OCI-LY7 (cell line): ENCODE measurements around the gene RANBP9. TPM values are rescaled to one million over a fixed set of nuclear protein-coding genes. Genes with fewer than 3 reads are reported as not detected.

Source experiments
- BruUV-seq: library from RNA; stranded (reverse); fragments of 400-500 nt; replicated peaks from 2 replicates; lab custom pipeline; 2021; lab: Mats Ljungman, UMichigan
- CTCF ChIA-PET: fragments of 300-600 bp; sonication (Branson Sonifier 250); formaldehyde crosslinking; loops from one replicate; lab custom pipeline; 2022; ENCODE audit warnings: antibody characterized with exemption; ENCODE audit not compliant: unreplicated experiment; lab: Charles Lee
- POLR2A ChIA-PET: fragments of 300-600 bp; sonication (Branson Sonifier 250); formaldehyde crosslinking; loops from one replicate; lab custom pipeline; 2022; ENCODE audit warnings: antibody characterized with exemption; lab: Charles Lee
- DNase-seq: peaks from one replicate; pipeline ENCODE4 v3.0.0-alpha.2; 2015; ENCODE audit warnings: low spot score
- H2AFZ ChIP-seq: fragments of 200-600 bp; sonication (generic), shearing (Covaris generic); 2 replicates; pipeline ENCODE4 v1.6.1; 2014; ENCODE audit warnings: mild to moderate bottlenecking, antibody characterized with exemption, low read length, moderate library complexity
- H3K27ac ChIP-seq: fragments of 200-600 bp; sonication (generic); 2 replicates; pipeline ENCODE4 v1.5.1; 2014; ENCODE audit warnings: mixed run types, low read depth, mild to moderate bottlenecking, moderate library complexity, low read length, inconsistent platforms; ENCODE audit not compliant: poor library complexity, severe bottlenecking
- H3K36me3 ChIP-seq: fragments of 200-600 bp; sonication (generic); 2 replicates; pipeline ENCODE4 v1.6.1; 2014; ENCODE audit warnings: mild to moderate bottlenecking, antibody characterized with exemption, low read length, moderate library complexity, mixed read lengths; ENCODE audit not compliant: insufficient read depth
- H3K4me1 ChIP-seq: fragments of 200-600 bp; sonication (generic); 2 replicates; pipeline ENCODE4 v1.5.1; 2014; ENCODE audit warnings: mild to moderate bottlenecking, low read length; ENCODE audit not compliant: insufficient read depth, poor library complexity, severe bottlenecking
- H3K4me2 ChIP-seq: fragments of 200-600 bp; sonication (generic); 2 replicates; pipeline ENCODE4 v1.6.1; 2014; ENCODE audit warnings: mild to moderate bottlenecking, low read length
- H3K4me3 ChIP-seq: fragments of 200-600 bp; sonication (generic); 2 replicates; pipeline ENCODE4 v1.5.1; 2014; ENCODE audit warnings: mild to moderate bottlenecking, low read depth, low read length; ENCODE audit not compliant: poor library complexity, severe bottlenecking
- H3K79me2 ChIP-seq: fragments of 200-600 bp; sonication (generic); 2 replicates; pipeline ENCODE4 v1.6.1; 2016; ENCODE audit warnings: low read depth, mild to moderate bottlenecking, low read length, moderate library complexity, mixed read lengths; ENCODE audit not compliant: insufficient read depth
- H3K9me2 ChIP-seq: fragments of 200-600 bp; sonication (generic); 2 replicates; pipeline ENCODE4 v1.6.1; 2016; ENCODE audit warnings: mild to moderate bottlenecking, low read length, mixed read lengths; ENCODE audit not compliant: insufficient read depth
- H3K9me3 ChIP-seq: fragments of 200-600 bp; sonication (generic); 2 replicates; pipeline ENCODE4 v1.6.1; 2014; ENCODE audit warnings: mild to moderate bottlenecking, mixed run types, low read length, mixed read lengths
- H4K20me1 ChIP-seq: fragments of 200-600 bp; sonication (generic); 2 replicates; pipeline ENCODE4 v1.6.1; 2014; ENCODE audit warnings: mild to moderate bottlenecking, antibody characterized with exemption, low read length, moderate library complexity, mixed read lengths; ENCODE audit not compliant: insufficient read depth
- CTCF ChIP-seq: fragments of 200-600 bp; sonication (generic); conservative IDR thresholded peaks from 2 replicates; pipeline ENCODE4 v1.5.1; 2014; ENCODE audit warnings: mild to moderate bottlenecking, antibody characterized with exemption, low read length, moderate library complexity, mixed read lengths
- EZH2phosphoT487 ChIP-seq: fragments of 200-600 bp; sonication (generic); IDR thresholded peaks from 2 replicates; pipeline ENCODE4 v1.6.1; 2018; ENCODE audit warnings: low read depth, borderline replicate concordance, mild to moderate bottlenecking, mixed run types, antibody characterized with exemption, low read length, moderate library complexity, mixed read lengths
- intact Hi-C: fragments of 100-400 bp; cut with micrococcal nuclease; formaldehyde crosslinking; loops from one replicate; pipeline ENCODE4 v1.10.0; 2022; ENCODE audit not compliant: unreplicated experiment
- total RNA-seq, 2 experiments: library from RNA; depleted of rRNA in 1 of 2; stranded (reverse); fragments of >200 nt in 1 of 2; shearing (Covaris generic) in 1 of 2; gene quantifications; 2 replicates each; pipeline ENCODE4 v1.2.3, GENCODE V29; 2014 to 2022

The RANBP9 gene
- total RNA-seq, 2 experiments from 2014 or later: 20.5 to 35.0 TPM

GRCh38 chr6:13676551-13677156 is 35.0 kb downstream of the RANBP9 start:
- no peak overlapping the region for H3K4me2 ChIP-seq
- peaks cover 30% of the 10 kb centered on the region for H3K36me3 ChIP-seq
- no peaks in the 10 kb centered on the region for H3K9me2 ChIP-seq
- H2AFZ ChIP-seq: no peak overlapping the region
- POLR2A ChIA-PET: interaction anchor here (0.7 to 1.4 kb wide), 3 partner anchors 32 to 618 kb away, joined by 3 to 5 read pairs (median 3); no protein-coding TSS in a partner anchor
- peaks cover 6% of the 10 kb centered on the region for H3K4me1 ChIP-seq
- intact Hi-C loops: no loop called here
- no peak overlapping the region for H3K27ac ChIP-seq
- TF ChIP-seq EZH2phosphoT487 (no peak), CTCF (no peak)
- CTCF ChIA-PET: no interaction called here
- DNase-seq: no peak
- no TSS peak for BruUV-seq
- H4K20me1 ChIP-seq: no peaks in the 10 kb centered on the region; the same call in 1 of the 2 replicates
- peaks cover 93% of the 10 kb centered on the region for H3K79me2 ChIP-seq
- peaks cover 16% of the 10 kb centered on the region; the same call in 1 of the 2 replicates for H3K9me3 ChIP-seq
- no peak overlapping the region for H3K4me3 ChIP-seq

DNA sequence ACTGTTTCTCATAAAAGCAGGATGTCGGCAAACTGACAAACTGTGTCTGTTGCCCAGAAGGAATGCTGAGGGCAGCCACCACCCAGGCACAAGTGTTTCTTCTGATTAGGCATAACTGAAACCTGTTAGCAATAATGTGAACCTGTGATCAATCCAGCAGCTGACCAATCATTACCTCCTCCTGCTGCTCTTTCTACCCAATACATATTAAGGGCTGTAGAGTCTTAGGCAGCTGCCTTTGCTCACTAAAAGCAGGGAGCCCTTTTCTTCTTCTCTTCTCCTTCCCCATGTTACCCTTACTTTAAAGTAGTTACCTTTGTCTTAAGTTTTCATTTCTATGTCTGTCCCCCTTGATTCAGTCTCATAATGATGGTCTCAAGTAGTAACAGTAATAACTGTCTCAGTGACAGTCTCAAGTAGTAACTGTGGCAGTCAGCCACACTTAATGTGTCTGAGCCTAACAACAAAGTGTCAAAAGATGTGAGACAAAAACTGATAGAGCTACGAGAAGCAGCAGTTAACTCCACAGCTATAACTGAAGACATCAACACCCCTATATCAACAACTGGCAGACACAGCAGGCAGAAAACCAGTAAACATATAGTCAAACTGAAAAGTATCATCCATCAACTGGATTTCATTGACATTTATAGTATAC is 37.0 kb downstream of the RANBP9 start:
- intact Hi-C loops: no loop called here
- Histone ChIP-seq H3K9me3 (peaks cover 15% of the 10 kb centered on the region; the same call in 1 of the 2 replicates), H3K4me2 (no peak overlapping the region), H2AFZ (no peak overlapping the region), H3K27ac (no peak overlapping the region), H3K4me3 (no peak overlapping the region), H3K9me2 (no peaks in the 10 kb centered on the region), H3K79me2 (peaks cover 91% of the 10 kb centered on the region), H3K36me3 (peaks cover 22% of the 10 kb centered on the region), H3K4me1 (no peaks in the 10 kb centered on the region), H4K20me1 (no peaks in the 10 kb centered on the region; the same call in 1 of the 2 replicates)
- TF ChIP-seq CTCF (no peak), EZH2phosphoT487 (no peak)
- no peak for DNase-seq
- no TSS peak for BruUV-seq
- ChIA-PET POLR2A (interaction anchor here (0.6 kb wide), 1 partner anchor 14 kb away, joined by 3 read pairs; no protein-coding TSS in a partner anchor), CTCF (no interaction called here)
